HS-27A (cell line): ENCODE data around the gene ESRRB.

Experiments
- DNase-seq: peaks from one replicate; pipeline ENCODE4 v3.0.0-alpha.2; 2012; ENCODE audit warnings: low read depth, missing footprints

ESRRB gene

DNA sequence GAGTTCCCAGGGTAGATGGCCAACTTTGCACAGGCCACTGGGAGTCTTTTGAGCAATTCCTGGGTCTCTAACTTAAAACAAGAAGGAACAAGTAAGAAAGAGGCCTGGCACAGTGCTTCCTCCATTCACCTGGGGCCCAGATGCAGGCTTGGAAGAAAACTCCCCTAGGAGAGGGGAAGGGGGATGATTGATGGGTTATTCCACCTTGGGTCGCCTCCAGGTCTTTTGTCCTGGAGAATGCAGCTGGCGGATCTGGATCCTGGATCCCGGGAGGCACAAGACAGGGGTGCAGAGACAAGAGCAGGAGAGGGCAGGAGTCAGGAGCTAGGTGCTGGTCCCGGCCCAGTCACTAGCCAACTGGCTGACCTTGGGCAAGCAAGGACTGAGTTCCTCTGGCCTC, 74.5 kb downstream of the ESRRB start:
- DNase-seq = no peak

DNA sequence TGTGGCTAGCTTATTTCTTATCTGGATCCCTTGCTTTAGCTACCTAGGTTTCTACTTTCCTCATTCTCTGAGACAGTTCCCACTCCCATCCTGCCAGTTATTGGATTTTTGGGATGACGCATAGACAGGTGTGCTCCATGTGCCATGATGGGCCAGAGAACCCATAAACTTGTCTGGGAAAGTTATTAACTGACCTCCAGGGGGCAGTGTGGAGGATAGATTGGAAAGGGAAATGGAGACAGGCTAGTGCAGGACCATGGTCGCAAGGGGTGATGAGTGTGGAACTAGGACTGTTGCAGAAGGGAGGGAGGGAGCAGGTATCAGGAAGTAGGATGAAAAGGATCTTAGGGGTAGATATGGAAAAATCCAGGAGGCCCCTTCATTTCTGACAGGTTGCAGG, 80.3 kb downstream of the ESRRB start:
- peak; percentile 5 for DNase-seq

GRCh38 chr14:76456891-76457586, 81.1 kb downstream of the ESRRB start:
- DNase-seq = no peak

DNA sequence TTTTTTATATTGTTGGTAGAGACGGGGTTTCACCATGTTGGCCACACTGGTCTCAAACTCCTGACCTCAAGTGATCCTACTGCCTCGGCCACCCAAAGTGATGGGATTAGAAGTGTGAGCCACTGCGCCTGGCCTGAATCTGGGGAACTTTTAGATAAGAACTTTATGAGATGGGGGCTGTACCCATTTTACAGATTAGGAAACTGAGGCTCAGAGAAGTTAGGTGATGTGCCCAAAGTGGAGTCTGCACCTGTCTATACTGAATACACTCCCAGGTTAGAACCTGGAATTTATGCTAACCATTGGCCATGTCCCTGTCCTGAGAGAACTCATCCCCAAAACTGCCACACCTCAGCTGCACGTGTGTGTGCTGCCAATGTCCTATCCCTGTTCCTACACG, 81.9 kb downstream of the ESRRB start:
- DNase-seq = no peak

DNA sequence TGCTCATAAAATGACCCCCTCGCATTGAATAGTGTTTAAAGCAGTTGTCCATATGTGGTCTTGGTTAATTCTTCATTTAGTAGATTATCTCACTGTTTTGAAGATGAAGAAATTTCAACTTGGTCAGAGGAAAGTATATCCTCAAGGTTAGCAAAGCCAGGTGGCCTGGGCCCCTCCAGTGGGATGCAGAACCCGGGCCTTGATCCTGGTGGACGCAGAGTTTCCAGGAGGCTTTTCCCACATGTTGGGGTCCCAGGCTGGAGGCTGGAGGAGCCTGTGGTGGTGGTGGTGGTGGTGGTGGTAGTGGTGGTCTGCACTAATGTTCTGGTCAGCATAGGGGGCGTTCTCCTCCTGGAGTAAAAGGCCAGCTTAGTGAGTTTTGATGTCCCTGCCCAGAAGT, 85.9 kb downstream of the ESRRB start:
- DNase-seq = no peak

GRCh38 chr14:76462330-76462729, 86.4 kb downstream of the ESRRB start:
- no peak for DNase-seq

DNA sequence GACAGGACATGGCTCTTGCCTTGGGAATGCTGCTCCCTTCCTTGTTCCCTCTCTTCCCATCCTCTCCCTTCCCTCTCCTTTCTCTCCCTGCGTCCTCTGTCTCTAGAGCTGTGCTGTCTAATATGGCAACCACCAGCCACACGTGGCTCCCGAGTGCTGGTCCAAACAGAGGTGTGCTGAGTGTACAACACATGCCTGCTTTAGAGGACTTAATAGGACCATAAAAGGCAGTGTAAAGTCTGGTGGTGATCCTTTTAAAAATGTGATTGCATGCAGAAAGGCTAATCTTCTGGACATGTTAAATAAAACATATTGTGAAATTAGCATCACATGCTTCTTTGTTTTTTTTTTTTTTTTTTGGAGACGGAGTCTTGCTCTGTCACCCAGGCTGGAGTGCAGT, 87.2 kb downstream of the ESRRB start:
- DNase-seq = no peak

DNA sequence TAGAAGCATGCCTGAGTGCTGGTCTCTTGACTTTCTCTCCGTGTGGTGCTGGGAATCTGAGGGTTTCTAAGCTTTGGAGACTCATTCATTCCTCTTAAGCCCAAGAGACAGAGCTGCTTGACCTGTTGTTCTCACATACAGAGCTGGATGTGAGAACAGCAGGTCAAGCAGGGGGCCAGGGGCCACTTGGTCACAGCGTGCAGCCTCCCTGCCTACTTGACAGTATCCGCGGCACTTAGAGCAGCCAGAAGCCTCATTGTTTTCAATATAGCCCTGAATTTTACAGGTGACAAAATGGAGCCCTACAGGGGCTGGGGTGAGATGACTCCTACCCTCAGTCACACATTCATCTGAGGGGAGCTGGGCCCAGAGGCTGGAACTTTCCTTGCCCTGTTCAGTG, 88.9 kb downstream of the ESRRB start:
- no peak for DNase-seq

- DNase-seq = no peak
Measured at GRCh38 chr14:76465664-76466063, 89.7 kb downstream of the ESRRB start.

- DNase-seq = no peak
Measured at GRCh38 chr14:76467711-76468155, 91.8 kb downstream of the ESRRB start.

GRCh38 chr14:76472199-76472723, 96.3 kb downstream of the ESRRB start:
- DNase-seq = no peak

DNA sequence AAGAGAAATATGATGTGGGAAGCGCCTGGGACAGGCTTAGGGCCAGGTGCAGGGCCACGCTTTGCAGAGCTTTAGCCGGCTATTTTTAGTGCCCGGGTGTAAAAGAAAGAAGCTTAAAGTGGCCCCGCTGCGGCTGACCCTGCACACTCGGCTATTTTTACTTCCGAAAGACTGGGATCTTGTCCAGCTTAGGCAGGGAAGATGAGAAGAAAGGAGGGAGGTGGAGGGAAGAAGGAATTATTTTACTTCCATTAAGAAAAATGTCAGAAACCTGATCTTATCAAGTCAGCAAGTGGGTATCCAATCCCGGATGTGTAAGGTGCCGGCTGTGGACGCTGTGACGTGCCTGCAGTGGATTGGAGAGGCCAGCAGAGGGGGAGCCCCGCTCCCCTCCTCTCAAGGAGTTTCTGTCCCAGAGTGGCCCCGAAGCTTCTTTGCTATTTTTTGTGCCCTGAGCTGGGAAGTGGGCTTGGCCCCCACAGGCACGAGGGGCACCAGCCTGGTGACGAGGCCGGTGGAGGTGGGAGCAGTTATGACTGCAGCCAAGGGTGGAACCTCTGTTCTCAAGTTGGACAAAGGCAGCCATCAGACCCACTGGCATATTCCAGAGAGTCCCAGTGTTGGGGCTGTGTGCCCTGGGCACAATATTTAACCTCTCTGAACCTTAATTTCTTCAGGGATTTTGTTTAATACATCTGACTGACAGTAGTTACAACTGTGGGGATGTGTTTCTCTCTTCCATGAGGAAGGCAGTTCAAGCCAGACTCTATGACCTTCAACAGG, 97.7 kb downstream of the ESRRB start:
- no peak for DNase-seq

DNA sequence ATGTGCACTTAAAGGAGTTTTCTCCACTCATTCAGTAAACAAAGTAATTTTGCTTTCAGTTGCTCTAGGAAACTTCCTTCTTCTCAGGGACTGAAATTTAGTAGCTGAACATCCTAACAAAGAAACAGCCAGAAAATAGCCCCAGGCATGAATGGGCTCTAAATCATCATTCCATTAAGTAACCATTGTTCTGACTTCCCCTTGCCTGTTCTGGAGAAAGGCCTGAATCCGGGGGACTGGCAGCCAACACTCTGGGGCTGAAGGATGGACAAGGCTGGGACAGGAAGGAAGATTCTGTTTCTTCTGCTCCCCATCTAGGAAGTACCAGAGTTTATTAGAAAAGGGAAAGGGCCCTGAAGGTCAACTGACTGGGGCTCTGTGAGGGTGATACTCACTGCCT, 104.5 kb downstream of the ESRRB start:
- no peak for DNase-seq

DNA sequence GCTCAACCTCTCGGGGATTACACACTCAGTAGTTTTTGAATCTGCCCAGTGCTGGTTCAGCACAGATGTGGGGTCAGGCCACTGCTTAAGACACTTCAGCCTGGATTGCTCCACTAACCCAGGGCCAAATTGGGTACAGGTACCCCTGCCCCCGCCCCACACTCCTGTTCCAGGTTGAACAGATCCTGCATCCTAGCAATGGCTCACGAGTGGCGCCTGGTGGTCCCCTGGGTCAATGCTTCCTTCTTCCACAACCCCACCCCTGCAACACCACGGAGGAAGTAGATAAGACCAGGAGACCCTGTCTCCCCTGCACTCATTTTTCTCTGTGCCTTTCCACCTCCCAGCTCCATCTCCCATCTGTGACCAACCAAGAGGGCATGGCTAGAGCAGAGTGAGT, 108.4 kb downstream of the ESRRB start:
- DNase-seq = no peak

GRCh38 chr14:76486251-76486743, 110.4 kb downstream of the ESRRB start:
- DNase-seq = no peak

- no peak for DNase-seq
Measured at GRCh38 chr14:76488551-76488950, 112.6 kb downstream of the ESRRB start.

DNA sequence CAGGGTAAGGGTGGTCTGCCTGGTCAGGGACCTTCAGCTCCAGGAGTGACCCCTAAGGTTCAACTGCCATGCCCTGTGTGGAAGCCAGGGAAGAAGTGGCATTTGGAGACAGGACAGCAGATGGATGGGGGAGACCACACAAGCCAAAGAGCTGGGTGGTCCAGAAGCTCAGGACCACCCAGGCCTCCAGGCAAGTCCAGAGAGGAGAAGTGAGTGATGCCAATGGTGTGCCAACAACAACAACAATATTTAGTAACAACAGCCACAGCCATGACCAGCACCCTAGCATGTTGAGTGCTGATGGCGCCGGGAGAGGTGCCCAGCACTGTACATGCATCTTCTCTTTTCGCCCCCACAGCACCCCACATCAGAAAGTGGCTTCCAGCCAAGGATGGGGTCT, 113.7 kb downstream of the ESRRB start:
- no peak for DNase-seq

GRCh38 chr14:76490111-76490510, 114.2 kb downstream of the ESRRB start:
- DNase-seq = no peak

DNA sequence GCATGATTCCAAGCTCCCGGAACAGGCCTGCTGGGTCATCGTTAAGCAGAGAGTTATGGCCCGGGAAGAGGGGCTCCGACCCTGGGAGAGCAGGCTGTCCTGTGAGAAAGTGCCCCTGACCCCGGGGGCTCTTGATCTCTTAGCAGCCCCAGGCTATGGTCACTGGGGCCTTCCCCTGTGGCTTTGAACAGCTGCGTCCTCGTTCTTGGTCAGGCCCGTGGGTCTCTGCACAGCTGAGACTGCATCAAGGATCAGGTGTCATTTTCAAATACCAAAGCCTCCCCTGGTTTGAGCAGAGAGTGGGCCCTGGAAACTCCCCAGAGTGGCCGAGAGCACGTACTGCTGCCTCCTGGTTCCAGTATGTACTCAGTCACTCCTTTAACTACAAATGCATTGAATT, 114.8 kb downstream of the ESRRB start:
- DNase-seq = no peak

GRCh38 chr14:76491172-76491930, 115.4 kb downstream of the ESRRB start:
- no peak for DNase-seq

GRCh38 chr14:76495983-76496382, 120.0 kb downstream of the ESRRB start:
- no peak for DNase-seq

DNA sequence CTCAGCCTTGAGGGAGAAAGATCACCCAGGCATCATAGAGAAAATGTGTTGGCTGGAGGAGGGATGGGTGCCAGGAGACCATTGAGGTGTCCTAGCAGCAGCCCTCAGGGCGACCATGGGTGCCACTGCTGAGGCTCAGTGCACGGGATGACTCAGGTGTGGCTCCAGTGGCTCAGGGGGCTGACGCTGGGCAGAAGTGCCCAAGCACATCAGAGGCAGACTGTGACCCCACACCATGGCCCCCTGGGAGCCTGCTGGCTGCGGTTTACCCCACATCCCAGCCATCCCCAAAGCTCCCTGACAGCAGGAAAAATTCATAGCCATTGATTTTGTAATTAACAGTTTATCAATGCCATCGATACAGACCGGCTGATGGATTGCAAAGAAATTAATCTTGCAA, 120.7 kb downstream of the ESRRB start:
- no peak for DNase-seq
